GM21381 (cell line): ENCODE results near the gene PLD4.
"Not testable (repeated sequence)": the region's sequence is repeated elsewhere in the genome, so short reads cannot be mapped to it uniquely, and the experiment has no call there.

Experiments
- ATAC-seq: cut with Tn5 transposase; IDR thresholded peaks from one replicate; pipeline ENCODE4 v1.9.1; 2021; ENCODE audit warnings: mild to moderate bottlenecking, moderate library complexity; ENCODE audit not compliant: unreplicated experiment

PLD4 gene

GRCh38 chr14:104939666-104940410 lies 15.2 kb downstream of the PLD4 start:
- no peak for ATAC-seq

GRCh38 chr14:104940526-104941150 lies 16.0 kb downstream of the PLD4 start:
- ATAC-seq: no peak

- ATAC-seq: no peak
Observed at GRCh38 chr14:104941508-104942365, 17.1 kb downstream of the PLD4 start.

GRCh38 chr14:104942586-104942985 lies 17.9 kb downstream of the PLD4 start:
- no peak for ATAC-seq

- not testable (repeated sequence) for ATAC-seq
Observed at GRCh38 chr14:104943216-104944015, 18.7 kb downstream of the PLD4 start.

GRCh38 chr14:104944016-104944308 lies 19.3 kb downstream of the PLD4 start:
- not testable (repeated sequence) for ATAC-seq

- ATAC-seq: not testable (repeated sequence)
Observed at GRCh38 chr14:104944436-104945205, 19.9 kb downstream of the PLD4 start.

GRCh38 chr14:104945266-104945665 lies 20.6 kb downstream of the PLD4 start:
- ATAC-seq: not testable (repeated sequence)

DNA sequence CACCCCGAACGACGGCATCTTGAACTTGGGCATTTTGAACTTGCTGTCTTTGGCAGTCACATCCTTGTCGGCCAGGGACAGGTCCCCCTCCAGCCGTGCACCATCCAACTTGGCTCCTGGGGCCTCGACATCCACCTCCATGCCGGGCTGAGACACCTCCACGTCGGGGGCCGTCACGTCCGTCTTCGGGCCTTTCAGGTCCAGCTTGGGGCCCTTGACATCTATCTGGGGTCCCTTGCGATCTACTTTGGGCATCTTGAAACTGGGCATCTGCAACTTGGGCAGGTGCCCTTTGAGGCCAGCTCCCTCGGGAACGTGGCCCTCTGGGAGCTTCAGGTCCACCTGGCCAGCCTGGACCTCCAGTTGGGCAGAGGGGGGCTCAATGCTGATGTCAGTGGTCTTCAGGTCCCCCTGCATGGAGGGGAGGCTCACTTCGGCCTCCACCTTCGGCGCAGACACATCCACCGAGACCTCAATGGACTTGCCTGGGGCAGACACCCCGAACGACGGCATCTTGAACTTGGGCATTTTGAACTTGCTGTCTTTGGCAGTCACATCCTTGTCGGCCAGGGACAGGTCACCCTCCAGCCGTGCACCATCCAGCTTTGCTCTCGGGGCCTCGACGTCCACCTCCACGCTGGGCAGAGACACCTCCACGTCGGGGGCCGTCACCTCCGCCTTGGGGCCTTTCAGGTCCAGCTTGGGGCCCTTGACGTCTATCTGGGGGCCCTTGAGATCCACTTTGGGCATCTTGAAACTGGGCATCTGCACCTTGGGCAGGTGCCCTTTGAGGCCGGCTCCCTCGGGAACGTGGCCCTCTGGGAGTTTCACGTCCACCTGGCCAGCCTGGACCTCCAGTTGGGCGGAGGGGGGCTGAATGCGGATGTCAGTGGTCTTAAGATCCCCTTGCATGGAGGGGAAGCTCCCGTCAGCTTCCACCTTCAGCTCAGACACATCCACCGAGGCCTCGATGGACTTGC lies 21.6 kb downstream of the PLD4 start:
- not testable (repeated sequence) for ATAC-seq

- not testable (repeated sequence) for ATAC-seq
Observed at GRCh38 chr14:104947201-104947600, 22.5 kb downstream of the PLD4 start.

GRCh38 chr14:104947881-104948735 lies 23.4 kb downstream of the PLD4 start:
- ATAC-seq: not testable (repeated sequence)

DNA sequence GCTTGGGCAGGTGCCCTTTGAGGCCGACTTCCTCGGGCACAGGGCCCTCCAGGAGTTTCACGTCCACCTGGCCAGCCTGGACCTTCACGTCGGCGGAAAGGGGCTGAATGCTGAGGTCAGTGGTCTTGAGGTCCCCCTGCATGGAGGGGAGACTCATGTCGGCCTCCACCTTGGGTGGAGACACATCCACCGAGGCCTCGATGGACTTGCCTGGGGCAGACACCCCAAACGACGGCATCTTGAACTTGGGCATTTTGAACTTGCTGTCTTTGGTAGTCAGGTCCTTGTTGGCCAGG lies 24.0 kb downstream of the PLD4 start:
- ATAC-seq: no peak

DNA sequence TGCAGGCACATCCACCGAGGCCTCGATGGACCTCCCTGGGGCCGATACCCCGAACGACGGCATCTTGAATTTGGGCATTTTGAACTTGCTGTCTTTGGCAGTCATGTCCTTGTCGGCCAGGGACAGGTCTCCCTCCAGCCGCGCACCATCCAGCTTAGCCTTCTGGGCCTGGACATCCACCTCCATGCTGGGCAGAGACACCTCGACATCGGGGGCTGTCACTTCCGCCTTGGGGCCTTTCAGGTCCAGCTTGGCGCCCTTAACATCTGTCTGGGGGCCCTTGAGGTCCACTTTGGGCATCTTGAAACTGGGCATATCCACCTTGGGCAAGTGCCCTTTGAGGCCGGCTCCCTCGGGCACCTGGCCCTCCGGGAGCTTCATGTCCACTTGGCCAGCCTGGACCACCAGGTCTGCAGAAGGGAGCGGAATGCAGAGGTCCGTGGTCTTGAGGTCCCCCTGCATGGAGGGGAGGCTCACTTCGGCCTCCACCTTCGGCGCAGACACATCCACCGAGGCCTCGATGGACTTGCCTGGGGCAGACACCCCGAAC lies 24.8 kb downstream of the PLD4 start:
- ATAC-seq: not testable (repeated sequence)

DNA sequence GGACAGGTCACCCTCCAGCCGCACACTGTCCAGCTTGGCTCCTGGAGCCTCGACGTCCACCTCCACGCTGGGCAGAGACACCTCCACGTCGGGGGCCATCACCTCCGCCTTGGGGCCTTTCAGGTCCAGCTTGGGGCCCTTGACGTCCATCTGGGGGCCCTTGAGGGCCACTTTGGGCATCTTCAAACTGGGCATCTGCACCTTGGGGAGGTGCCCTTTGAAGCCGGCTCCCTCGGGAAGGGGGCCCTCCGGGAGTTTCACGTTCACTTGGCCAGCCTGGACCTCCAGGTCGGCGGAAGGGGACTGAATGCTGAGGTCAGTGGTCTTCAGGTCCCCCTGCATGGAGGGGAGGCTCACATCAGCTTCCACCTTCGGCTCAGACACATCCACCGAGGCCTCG lies 25.3 kb downstream of the PLD4 start:
- ATAC-seq: no peak

- ATAC-seq: not testable (repeated sequence)
Observed at GRCh38 chr14:104950701-104951100, 26.0 kb downstream of the PLD4 start.

DNA sequence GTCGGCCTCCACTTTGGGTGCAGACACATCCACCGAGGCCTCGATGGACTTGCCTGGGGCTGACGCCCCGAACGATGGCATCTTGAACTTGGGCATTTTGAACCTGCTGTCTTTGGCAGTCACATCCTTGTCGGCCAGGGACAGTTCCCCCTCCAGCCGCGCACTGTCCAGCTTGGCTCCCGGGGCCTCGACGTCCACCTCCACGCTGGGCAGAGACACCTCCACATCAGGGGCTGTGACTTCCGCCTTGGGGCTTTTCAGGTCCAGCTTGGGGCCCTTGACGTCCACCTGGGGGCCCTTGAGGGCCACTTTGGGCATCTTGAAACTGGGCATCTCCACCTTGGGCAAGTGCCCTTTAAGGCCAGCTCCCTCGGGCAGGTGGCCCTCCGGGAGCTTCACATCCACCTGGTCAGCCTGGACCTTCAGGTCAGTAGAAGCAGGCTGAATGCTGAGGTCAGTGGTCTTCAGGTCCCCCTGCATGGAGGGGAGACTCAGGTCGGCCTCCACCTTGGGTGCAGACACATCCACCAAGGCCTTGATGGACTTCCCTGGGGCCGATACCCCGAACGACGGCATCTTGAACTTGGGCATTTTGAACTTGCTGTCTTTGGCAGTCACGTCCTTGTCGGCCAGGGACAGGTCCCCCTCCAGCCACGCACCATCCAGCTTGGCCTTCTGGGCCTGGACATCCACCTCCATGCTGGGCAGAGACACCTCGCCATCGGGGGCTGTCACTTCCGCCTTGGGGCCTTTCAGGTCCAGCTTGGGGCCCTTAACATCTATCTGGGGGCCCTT lies 27.4 kb downstream of the PLD4 start:
- ATAC-seq: not testable (repeated sequence)

GRCh38 chr14:104953097-104953496 lies 28.4 kb downstream of the PLD4 start:
- no peak for ATAC-seq
